Effector CD8-positive, alpha-beta T cell (primary cell): ENCODE data around the gene KRT72.

Source experiments
- DNase-seq: peaks from one replicate; lab custom pipeline; 2025; lab: John Stamatoyannopoulos, UW
- total RNA-seq, 4 experiments: gene quantifications; one replicate each; lab custom pipeline; 2026; lab: John Stamatoyannopoulos, UW

KRT72 gene
- 1.2 to 8.9 (median 5.5) reads per million in 4 experiments for total RNA-seq

GRCh38 chr12:52600941-52601481 lies at the start of gene KRT72:
TSS of gene KRT72 (minus strand) at chr12:52601463. CDS start at chr12:52601452, 11 bp downstream.
- no peak for DNase-seq

GRCh38 chr12:52650520-52651081 lies 49.3 kb upstream of the KRT72 start:
- no peak for DNase-seq

- DNase-seq, result no peak
Observed at GRCh38 chr12:52649066-52649465, 47.8 kb upstream of the KRT72 start.

GRCh38 chr12:52648012-52648550 lies 46.8 kb upstream of the KRT72 start:
- DNase-seq, result no peak

- no peak for DNase-seq
Observed at GRCh38 chr12:52647601-52648000, 46.3 kb upstream of the KRT72 start.

GRCh38 chr12:52646613-52647012 lies 45.4 kb upstream of the KRT72 start:
- no peak for DNase-seq

GRCh38 chr12:52645982-52646381 lies 44.7 kb upstream of the KRT72 start:
- no peak for DNase-seq

- no peak for DNase-seq
Observed at GRCh38 chr12:52645120-52645761, 44.0 kb upstream of the KRT72 start.

GRCh38 chr12:52644078-52644415 lies 42.8 kb upstream of the KRT72 start:
- DNase-seq, result no peak

GRCh38 chr12:52643233-52644077 lies 42.2 kb upstream of the KRT72 start:
- DNase-seq, result no peak

- DNase-seq, result no peak
Observed at GRCh38 chr12:52641468-52641867, 40.2 kb upstream of the KRT72 start.

GRCh38 chr12:52637299-52637698 lies 36.0 kb upstream of the KRT72 start:
- no peak for DNase-seq

GRCh38 chr12:52636592-52637258 lies 35.5 kb upstream of the KRT72 start:
- DNase-seq, result no peak

- DNase-seq, result no peak
Observed at GRCh38 chr12:52636189-52636588, 34.9 kb upstream of the KRT72 start.

GRCh38 chr12:52634266-52635056 lies 33.2 kb upstream of the KRT72 start:
- DNase-seq, result no peak

- DNase-seq, result no peak
Observed at GRCh38 chr12:52633383-52633782, 32.1 kb upstream of the KRT72 start.

GRCh38 chr12:52632656-52633055 lies 31.4 kb upstream of the KRT72 start:
- no peak for DNase-seq

- DNase-seq, result no peak
Observed at GRCh38 chr12:52631676-52632459, 30.6 kb upstream of the KRT72 start.

GRCh38 chr12:52631264-52631663 lies 30.0 kb upstream of the KRT72 start:
- no peak for DNase-seq

GRCh38 chr12:52630599-52631200 lies 29.4 kb upstream of the KRT72 start:
- no peak for DNase-seq
